ENCODE data around the gene ARIH2.

The ARIH2 gene

GRCh38 chr3:48881652-48882114 is 37.0 kb upstream of the ARIH2 start:
- TF ChIP-seq TAF1 (IDR thresholded peaks at IDR 0.05; ENCODE audit: borderline replicate concordance, insufficient read depth, low read length) = no peak

GRCh38 chr3:48885753-48886152 is 32.9 kb upstream of the ARIH2 start:
- TF ChIP-seq SIN3A (IDR thresholded peaks at IDR 0.05; ENCODE audit: borderline replicate concordance, insufficient read depth, low read length) = no peak
- TF ChIP-seq REST (IDR thresholded peaks at IDR 0.05; ENCODE audit: insufficient read depth in 1 of 2, low read depth in 2 of 2, low read length in 2 of 2) = no peak
- no peak for TF ChIP-seq TAF1 (IDR thresholded peaks at IDR 0.05; ENCODE audit: borderline replicate concordance, insufficient read depth, low read length)
- no peak for TF ChIP-seq FOXP2 (optimal IDR thresholded peaks at IDR 0.05; ENCODE audit: borderline replicate concordance, extremely low read depth, extremely low read length, insufficient read depth)
- no peak for TF ChIP-seq POLR2AphosphoS5 (IDR thresholded peaks at IDR 0.05; ENCODE audit: low read depth, low read length)

- TF ChIP-seq FOXP2 (optimal IDR thresholded peaks at IDR 0.05; ENCODE audit: borderline replicate concordance, extremely low read depth, extremely low read length, insufficient read depth) (no peak), POLR2AphosphoS5 (IDR thresholded peaks at IDR 0.05; ENCODE audit: low read depth, low read length) (no peak), SIN3A (IDR thresholded peaks at IDR 0.05; ENCODE audit: borderline replicate concordance, insufficient read depth, low read length) (no peak), REST (IDR thresholded peaks at IDR 0.05; ENCODE audit: insufficient read depth in 1 of 2, low read depth in 2 of 2, low read length in 2 of 2) (no peak), TAF1 (IDR thresholded peaks at IDR 0.05; ENCODE audit: borderline replicate concordance, insufficient read depth, low read length) (no peak)
Measured at GRCh38 chr3:48891606-48892005, 27.0 kb upstream of the ARIH2 start.

- TF ChIP-seq POLR2AphosphoS5 (IDR thresholded peaks at IDR 0.05; ENCODE audit: low read depth, low read length) (no peak), REST (IDR thresholded peaks at IDR 0.05; ENCODE audit: insufficient read depth in 1 of 2, low read depth in 2 of 2, low read length in 2 of 2) (no peak), FOXP2 (optimal IDR thresholded peaks at IDR 0.05; ENCODE audit: borderline replicate concordance, extremely low read depth, extremely low read length, insufficient read depth) (no peak), TAF1 (IDR thresholded peaks at IDR 0.05; ENCODE audit: borderline replicate concordance, insufficient read depth, low read length) (no peak), SIN3A (IDR thresholded peaks at IDR 0.05; ENCODE audit: borderline replicate concordance, insufficient read depth, low read length) (no peak)
Measured at GRCh38 chr3:48894516-48894915, 24.1 kb upstream of the ARIH2 start.

GRCh38 chr3:48896936-48897335 is 21.7 kb upstream of the ARIH2 start:
- TF ChIP-seq FOXP2 (optimal IDR thresholded peaks at IDR 0.05; ENCODE audit: borderline replicate concordance, extremely low read depth, extremely low read length, insufficient read depth) = no peak
- no peak for TF ChIP-seq SIN3A (IDR thresholded peaks at IDR 0.05; ENCODE audit: borderline replicate concordance, insufficient read depth, low read length)
- TF ChIP-seq REST (IDR thresholded peaks at IDR 0.05; ENCODE audit: insufficient read depth in 1 of 2, low read depth in 2 of 2, low read length in 2 of 2) = no peak
- no peak for TF ChIP-seq POLR2AphosphoS5 (IDR thresholded peaks at IDR 0.05; ENCODE audit: low read depth, low read length)
- no peak for TF ChIP-seq TAF1 (IDR thresholded peaks at IDR 0.05; ENCODE audit: borderline replicate concordance, insufficient read depth, low read length)
